GM13976 (cell line): Measurements from ENCODE around the gene SLC22A23.

Experiments used
- DNase-seq: peaks from one replicate; pipeline ENCODE4 v3.0.0; 2012; ENCODE audit warnings: low spot score
- in situ Hi-C: fragments of 300-500 bp; cut with MboI; formaldehyde crosslinking; loops from one replicate; pipeline ENCODE4 v1.12.0; 2022; ENCODE audit warnings: low sequenced_read_pairs, mixed read lengths, inconsistent platforms; ENCODE audit not compliant: unreplicated experiment
- TF ChIP-seq, protein P1 (sequence below): IDR thresholded peaks from 2 replicates; pipeline ENCODE4 v1.5.1; 2012; ENCODE audit warnings: borderline replicate concordance, mild to moderate bottlenecking; ENCODE audit not compliant: insufficient read depth; ENCODE audit errors: extremely low read depth, missing control alignments, control extremely low read depth

SLC22A23 gene

DNA sequence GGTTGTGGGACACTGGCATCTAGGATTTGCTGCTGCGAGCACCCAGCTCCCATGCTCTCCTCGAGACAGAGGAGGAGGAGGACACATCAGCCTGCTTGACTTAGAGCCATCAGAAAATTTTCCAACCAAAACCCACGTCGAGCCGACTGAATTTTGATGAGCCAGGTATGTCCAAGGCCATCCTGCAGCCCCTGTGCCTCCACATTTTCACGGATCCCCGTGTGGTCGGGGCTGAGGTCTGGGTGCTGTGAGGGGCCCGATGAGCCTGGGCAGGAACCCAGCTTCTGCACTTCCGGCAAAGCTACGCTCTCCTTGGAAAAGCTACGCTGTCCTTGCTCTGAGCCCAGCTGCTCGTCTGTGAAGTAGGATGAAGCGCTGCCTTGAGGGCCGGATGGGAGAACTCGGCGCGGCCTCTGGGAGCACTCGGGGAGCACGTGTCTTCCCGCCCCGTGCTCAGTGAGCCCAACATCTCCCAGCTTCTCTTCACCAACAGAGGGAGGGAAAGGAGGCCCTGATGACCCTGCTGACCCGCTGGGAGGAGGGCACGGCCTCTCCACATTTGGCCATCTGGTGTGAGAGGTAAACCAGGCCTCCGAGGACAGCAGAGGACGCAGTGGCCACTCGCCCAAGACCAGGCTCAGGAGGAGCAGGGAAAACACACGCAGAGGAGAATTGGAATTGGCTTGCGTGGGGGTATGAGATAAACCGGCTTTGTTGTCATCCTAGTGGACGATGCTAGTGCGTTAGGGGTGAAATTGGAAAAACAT, 164.2 kb downstream of the SLC22A23 start:
- TF ChIP-seq, protein P1, sequence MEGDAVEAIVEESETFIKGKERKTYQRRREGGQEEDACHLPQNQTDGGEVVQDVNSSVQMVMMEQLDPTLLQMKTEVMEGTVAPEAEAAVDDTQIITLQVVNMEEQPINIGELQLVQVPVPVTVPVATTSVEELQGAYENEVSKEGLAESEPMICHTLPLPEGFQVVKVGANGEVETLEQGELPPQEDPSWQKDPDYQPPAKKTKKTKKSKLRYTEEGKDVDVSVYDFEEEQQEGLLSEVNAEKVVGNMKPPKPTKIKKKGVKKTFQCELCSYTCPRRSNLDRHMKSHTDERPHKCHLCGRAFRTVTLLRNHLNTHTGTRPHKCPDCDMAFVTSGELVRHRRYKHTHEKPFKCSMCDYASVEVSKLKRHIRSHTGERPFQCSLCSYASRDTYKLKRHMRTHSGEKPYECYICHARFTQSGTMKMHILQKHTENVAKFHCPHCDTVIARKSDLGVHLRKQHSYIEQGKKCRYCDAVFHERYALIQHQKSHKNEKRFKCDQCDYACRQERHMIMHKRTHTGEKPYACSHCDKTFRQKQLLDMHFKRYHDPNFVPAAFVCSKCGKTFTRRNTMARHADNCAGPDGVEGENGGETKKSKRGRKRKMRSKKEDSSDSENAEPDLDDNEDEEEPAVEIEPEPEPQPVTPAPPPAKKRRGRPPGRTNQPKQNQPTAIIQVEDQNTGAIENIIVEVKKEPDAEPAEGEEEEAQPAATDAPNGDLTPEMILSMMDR: no peak
- DNase-seq: no peak
- in situ Hi-C loops: loop anchor here (25.0 kb wide), 2 partner anchors 170 to 695 kb away; partner anchors contain the start of gene SLC22A23

GRCh38 chr6:3291987-3292386, 164.9 kb downstream of the SLC22A23 start:
- no peak for DNase-seq
- in situ Hi-C loops: loop anchor here (25.0 kb wide), 2 partner anchors 170 to 695 kb away; partner anchors contain the start of gene SLC22A23
- TF ChIP-seq, protein P1: no peak

- no peak for DNase-seq
- TF ChIP-seq, protein P1: no peak
- in situ Hi-C loops: loop anchor here (25.0 kb wide), 2 partner anchors 171 to 696 kb away; partner anchors contain the start of gene SLC22A23
Measured at GRCh38 chr6:3291346-3291745, 165.5 kb downstream of the SLC22A23 start.

DNA sequence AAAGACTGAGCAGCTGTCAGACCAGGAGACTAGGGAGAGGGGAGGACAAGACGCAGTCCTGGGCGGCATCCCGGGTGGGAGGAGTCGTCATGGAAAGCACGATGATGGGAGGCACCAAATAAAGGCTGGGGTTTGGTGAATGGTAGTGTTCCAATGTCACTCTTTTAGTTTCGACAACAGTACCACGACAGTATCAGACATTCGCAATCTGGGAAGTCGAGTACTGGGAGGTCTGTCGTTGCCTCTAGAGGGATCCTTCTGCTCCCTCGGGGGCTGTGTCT, 166.0 kb downstream of the SLC22A23 start:
- in situ Hi-C loops: loop anchor here (25.0 kb wide), 2 partner anchors 171 to 696 kb away; partner anchors contain the start of gene SLC22A23
- TF ChIP-seq, protein P1: no peak
- DNase-seq: no peak

- no peak for DNase-seq
- in situ Hi-C loops: loop anchor here (25.0 kb wide), 2 partner anchors 172 to 697 kb away; partner anchors contain the start of gene SLC22A23
- TF ChIP-seq, protein P1: no peak
Measured at GRCh38 chr6:3290149-3290930, 166.5 kb downstream of the SLC22A23 start.

- in situ Hi-C loops: loop anchor here (25.0 kb wide), 2 partner anchors 173 to 698 kb away; partner anchors contain the start of gene SLC22A23
- TF ChIP-seq, protein P1: no peak
- no peak for DNase-seq
Measured at GRCh38 chr6:3289664-3290055, 167.2 kb downstream of the SLC22A23 start.
